Endothelial cell of umbilical vein (primary cell): Measurements from ENCODE around the gene GLB1L2. TPM values are rescaled to one million over a fixed set of nuclear protein-coding genes. Genes with fewer than 3 reads are reported as not detected.
"Not testable (repeated sequence)": the region's sequence is repeated elsewhere in the genome, so short reads cannot be mapped to it uniquely, and the experiment has no call there.

Source experiments
- BruUV-seq: library from RNA; stranded (reverse); fragments of 400-500 nt; replicated peaks from 2 replicates; lab custom pipeline; 2021; lab: Mats Ljungman, UMichigan
- CTCF ChIA-PET: fragments of 300-600, 350-600 bp; sonication (Branson Sonifier 250); formaldehyde crosslinking; loops from one replicate; lab custom pipeline; 2021; ENCODE audit warnings: antibody characterized with exemption, inconsistent platforms; lab: Charles Lee
- POLR2A ChIA-PET: fragments of 300-600, 350-600 bp; sonication (Branson Sonifier 250); formaldehyde crosslinking; loops from one replicate; lab custom pipeline; 2021; ENCODE audit warnings: antibody characterized with exemption, inconsistent platforms; lab: Charles Lee
- DNase-seq: peaks from one replicate; pipeline ENCODE4 v3.0.0-alpha.2; 2011; ENCODE audit warnings: low read depth, low spot score
- FAIRE-seq: peaks from 2 replicates; lab custom pipeline; 2011; peaks lifted over from hg19 to GRCh38; lab: Jason Lieb, UNC
- H2AFZ ChIP-seq: 2 replicates; pipeline ENCODE4 v1.6.0; 2012; ENCODE audit warnings: low read depth, low read length, control low read depth, inconsistent platforms
- H3K27ac ChIP-seq: 2 replicates; pipeline ENCODE4 v1.5.1; 2011; ENCODE audit warnings: low read depth, mild to moderate bottlenecking, control low read depth, low read length, moderate library complexity; ENCODE audit not compliant: insufficient read depth
- H3K27me3 ChIP-seq, 2 experiments: 2 replicates each; pipeline versions ENCODE4 v1.6.0 to v1.6.1; 2011; ENCODE audit warnings: low read length in 2 of 2, mixed read lengths in 1 of 2; ENCODE audit not compliant: control insufficient read depth in 2 of 2, insufficient read depth in 2 of 2
- H3K36me3 ChIP-seq, 2 experiments: 2 replicates in 1 of 2; 3 replicates in 1 of 2; pipeline ENCODE4 v1.5.1; 2011; ENCODE audit warnings: low read length in 2 of 2, mild to moderate bottlenecking in 1 of 2, moderate library complexity in 1 of 2; ENCODE audit not compliant: control insufficient read depth in 2 of 2, insufficient read depth in 2 of 2; ENCODE audit errors: extremely low read depth in 1 of 2
- H3K4me1 ChIP-seq: 3 replicates; pipeline ENCODE4 v1.5.1; 2011; ENCODE audit warnings: mild to moderate bottlenecking, low read length; ENCODE audit not compliant: control insufficient read depth, insufficient read depth; ENCODE audit errors: extremely low read depth
- H3K4me2 ChIP-seq: 2 replicates; pipeline ENCODE4 v1.6.1; 2011; ENCODE audit warnings: low read length, control low read depth, mixed read lengths; ENCODE audit not compliant: insufficient read depth
- H3K4me3 ChIP-seq, 3 experiments: fragments of 200-600 bp in 1 of 3; sonication (generic), shearing (Covaris generic) in 1 of 3; replicated peaks in 1 of 3; 2 replicates each; pipeline ENCODE4 v1.5.1; 2011 to 2016; ENCODE audit warnings: control low read depth in 3 of 3, low read length in 3 of 3, mild to moderate bottlenecking in 2 of 3, inconsistent platforms in 1 of 3, low read depth in 1 of 3, moderate library complexity in 1 of 3; ENCODE audit not compliant: insufficient read depth in 1 of 3
- H3K79me2 ChIP-seq: 2 replicates; pipeline ENCODE4 v1.6.0; 2012; ENCODE audit warnings: low read length, inconsistent platforms; ENCODE audit not compliant: control insufficient read depth, insufficient read depth
- H3K9ac ChIP-seq: replicated peaks from 2 replicates; pipeline ENCODE3; 2011; ENCODE audit warnings: low read length, control low read depth; ENCODE audit not compliant: insufficient read depth; ENCODE audit errors: extremely low read depth
- H3K9me1 ChIP-seq: replicated peaks from 3 replicates; pipeline ENCODE4 v1.6.0; 2011; ENCODE audit warnings: mild to moderate bottlenecking, low read length; ENCODE audit not compliant: control insufficient read depth, insufficient read depth; ENCODE audit errors: extremely low read depth
- H3K9me3 ChIP-seq: replicated peaks from 2 replicates; pipeline ENCODE4 v1.5.1; 2012; ENCODE audit warnings: low read length, inconsistent platforms; ENCODE audit not compliant: control insufficient read depth, insufficient read depth
- H4K20me1 ChIP-seq: replicated peaks from 2 replicates; pipeline ENCODE3; 2011; ENCODE audit warnings: mild to moderate bottlenecking, low read length; ENCODE audit not compliant: control insufficient read depth, insufficient read depth; ENCODE audit errors: extremely low read depth
- EZH2 ChIP-seq: IDR thresholded peaks from 2 replicates; pipeline ENCODE4 v1.6.1; 2012; ENCODE audit warnings: borderline replicate concordance, low read depth, mild to moderate bottlenecking, moderate library complexity, low read length, inconsistent platforms; ENCODE audit not compliant: severe bottlenecking
- FOS ChIP-seq: IDR thresholded peaks from 2 replicates; pipeline ENCODE4 v1.6.1; 2011; ENCODE audit warnings: mild to moderate bottlenecking, low read length, moderate library complexity, borderline replicate concordance; ENCODE audit not compliant: insufficient read depth
- GATA2 ChIP-seq: IDR thresholded peaks from 2 replicates; pipeline ENCODE4 v1.7.0; 2011; ENCODE audit warnings: low read depth, mild to moderate bottlenecking, moderate library complexity, mixed read lengths, low read length; ENCODE audit not compliant: insufficient read length, insufficient read depth
- JUN ChIP-seq: IDR thresholded peaks from 2 replicates; pipeline ENCODE4 v1.6.1; 2011; ENCODE audit warnings: borderline replicate concordance, low read depth; ENCODE audit not compliant: insufficient read length, insufficient read depth
- MYC ChIP-seq: IDR thresholded peaks from one replicate; pipeline ENCODE4 v1.6.1; 2011; ENCODE audit warnings: mild to moderate bottlenecking, low read depth, low read length
- POLR2A ChIP-seq: IDR thresholded peaks from 2 replicates; pipeline ENCODE4 v1.6.1; 2012; ENCODE audit warnings: low read depth, mild to moderate bottlenecking, control low read depth, low read length
- POLR2AphosphoS5 ChIP-seq: IDR thresholded peaks from 2 replicates; pipeline ENCODE4 v1.6.1; 2012; ENCODE audit warnings: low read depth, mild to moderate bottlenecking, control low read depth, low read length, moderate library complexity; ENCODE audit not compliant: insufficient read depth
- dilution Hi-C: fragments of 300-500 bp; cut with MboI; formaldehyde crosslinking; loops from one replicate; pipeline ENCODE4 v1.15.0; 2019; ENCODE audit warnings: low sequenced_read_pairs; ENCODE audit not compliant: extremely low pct_ligation_motif_present
- intact Hi-C: fragments of 100-400 bp; cut with micrococcal nuclease; formaldehyde crosslinking; loops from one replicate; pipeline ENCODE4 v1.10.0; 2022
- polyA plus RNA-seq, 4 experiments: library from polyadenylated mRNA; depleted of rRNA in 3 of 4; stranded (reverse) in 3 of 4; unstranded in 1 of 4; fragments of >200 nt; gene quantifications; 2 replicates each; pipeline versions ENCODE4 v1.2.1 to v1.2.3, GENCODE V29; 2011 to 2012; ENCODE audit warnings: missing spikeins in 1 of 4
- total RNA-seq: library from RNA; stranded (reverse); gene quantifications from 2 replicates; pipeline ENCODE4 v1.2.3, GENCODE V29; 2021
- TF ChIP-seq, protein P1 (sequence below), 2 donors: IDR thresholded peaks; 1 replicate in 1 of 2; 2 replicates in 1 of 2; pipeline ENCODE4 v1.5.1; 2011; ENCODE audit warnings: low read length in 2 of 2, mild to moderate bottlenecking in 2 of 2, moderate library complexity in 2 of 2, control low read depth in 1 of 2, inconsistent platforms in 1 of 2, low read depth in 1 of 2; ENCODE audit not compliant: insufficient read depth in 1 of 2; ENCODE audit errors: extremely low read depth in 1 of 2
- TF ChIP-seq, protein P2 (sequence below): IDR thresholded peaks from 2 replicates; pipeline ENCODE4 v1.6.1; 2011; ENCODE audit not compliant: insufficient read depth, insufficient read length

Gene GLB1L2
- total and polyA plus RNA-seq, 2 donors (not counting 3 experiments of a cell fraction or from before 2014, with no cell fraction given): 0.55 to 0.59 TPM

GRCh38 chr11:134343646-134344045 lies 11.9 kb downstream of the GLB1L2 start:
- FAIRE-seq (no peak), DNase-seq (no peak)
- Histone ChIP-seq H3K4me2 (no peak overlapping the region), H3K9me1 (no peaks in the 10 kb centered on the region), H3K4me3 (no peak overlapping the region), H3K4me1 (no peaks in the 10 kb centered on the region), H3K79me2 (no peaks in the 10 kb centered on the region), H4K20me1 (no peaks in the 10 kb centered on the region), H3K9ac (no peak overlapping the region), H3K27ac (no peak overlapping the region), H2AFZ (no peak overlapping the region), H3K9me3 (no peaks in the 10 kb centered on the region), H3K36me3 (no peaks in the 10 kb centered on the region), H3K27me3 (no peaks in the 10 kb centered on the region)
- BruUV-seq: no TSS peak
- dilution Hi-C loops: no loop called here
- intact Hi-C loops: loop anchor here (1.0 kb wide), 1 partner anchor 62 kb away; no protein-coding TSS in a partner anchor
- ChIA-PET POLR2A (no interaction called here), CTCF (no interaction called here)
- TF ChIP-seq MYC (no peak), FOS (no peak), JUN (no peak), EZH2 (no peak), GATA2 (no peak), POLR2A (no peak), POLR2AphosphoS5 (no peak)
- TF ChIP-seq, protein P1, sequence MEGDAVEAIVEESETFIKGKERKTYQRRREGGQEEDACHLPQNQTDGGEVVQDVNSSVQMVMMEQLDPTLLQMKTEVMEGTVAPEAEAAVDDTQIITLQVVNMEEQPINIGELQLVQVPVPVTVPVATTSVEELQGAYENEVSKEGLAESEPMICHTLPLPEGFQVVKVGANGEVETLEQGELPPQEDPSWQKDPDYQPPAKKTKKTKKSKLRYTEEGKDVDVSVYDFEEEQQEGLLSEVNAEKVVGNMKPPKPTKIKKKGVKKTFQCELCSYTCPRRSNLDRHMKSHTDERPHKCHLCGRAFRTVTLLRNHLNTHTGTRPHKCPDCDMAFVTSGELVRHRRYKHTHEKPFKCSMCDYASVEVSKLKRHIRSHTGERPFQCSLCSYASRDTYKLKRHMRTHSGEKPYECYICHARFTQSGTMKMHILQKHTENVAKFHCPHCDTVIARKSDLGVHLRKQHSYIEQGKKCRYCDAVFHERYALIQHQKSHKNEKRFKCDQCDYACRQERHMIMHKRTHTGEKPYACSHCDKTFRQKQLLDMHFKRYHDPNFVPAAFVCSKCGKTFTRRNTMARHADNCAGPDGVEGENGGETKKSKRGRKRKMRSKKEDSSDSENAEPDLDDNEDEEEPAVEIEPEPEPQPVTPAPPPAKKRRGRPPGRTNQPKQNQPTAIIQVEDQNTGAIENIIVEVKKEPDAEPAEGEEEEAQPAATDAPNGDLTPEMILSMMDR (IDR thresholded peaks at IDR 0.05; ENCODE audit: extremely low read depth in 1 of 2, insufficient read depth in 1 of 2, low read depth in 1 of 2, low read length in 2 of 2): no peak
- TF ChIP-seq, protein P2, sequence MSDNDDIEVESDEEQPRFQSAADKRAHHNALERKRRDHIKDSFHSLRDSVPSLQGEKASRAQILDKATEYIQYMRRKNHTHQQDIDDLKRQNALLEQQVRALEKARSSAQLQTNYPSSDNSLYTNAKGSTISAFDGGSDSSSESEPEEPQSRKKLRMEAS: no peak

GRCh38 chr11:134344497-134345236 lies 12.9 kb downstream of the GLB1L2 start:
- DNase-seq, H3K9me3 ChIP-seq, H3K9me1 ChIP-seq, H3K4me3 ChIP-seq, H3K4me1 ChIP-seq, H4K20me1 ChIP-seq, H3K27me3 ChIP-seq, H3K27ac ChIP-seq, H2AFZ ChIP-seq, CTCF ChIA-PET, H3K36me3 ChIP-seq, POLR2A ChIA-PET, H3K4me2 ChIP-seq, dilution Hi-C loops, H3K9ac ChIP-seq, BruUV-seq, FAIRE-seq, H3K79me2 ChIP-seq: not testable (repeated sequence)
- intact Hi-C loops: loop anchor here (1.0 kb wide), 1 partner anchor 63 kb away; no protein-coding TSS in a partner anchor
